Endothelial cell of umbilical vein (primary cell): ENCODE results near the gene EIF4A3. TPM values are rescaled to one million over a fixed set of nuclear protein-coding genes. Genes with fewer than 3 reads are reported as not detected.

ENCODE experiments used
- BruUV-seq: library from RNA; stranded (reverse); fragments of 400-500 nt; replicated peaks from 2 replicates; lab custom pipeline; 2021; lab: Mats Ljungman, UMichigan
- CTCF ChIA-PET: fragments of 300-600, 350-600 bp; sonication (Branson Sonifier 250); formaldehyde crosslinking; loops from one replicate; lab custom pipeline; 2021; ENCODE audit warnings: antibody characterized with exemption, inconsistent platforms; lab: Charles Lee
- POLR2A ChIA-PET: fragments of 300-600, 350-600 bp; sonication (Branson Sonifier 250); formaldehyde crosslinking; loops from one replicate; lab custom pipeline; 2021; ENCODE audit warnings: antibody characterized with exemption, inconsistent platforms; lab: Charles Lee
- DNase-seq: peaks from one replicate; pipeline ENCODE4 v3.0.0-alpha.2; 2011; ENCODE audit warnings: low read depth, low spot score
- FAIRE-seq: peaks from 2 replicates; lab custom pipeline; 2011; peaks lifted over from hg19 to GRCh38; lab: Jason Lieb, UNC
- H2AFZ ChIP-seq: 2 replicates; pipeline ENCODE4 v1.6.0; 2012; ENCODE audit warnings: low read depth, low read length, control low read depth, inconsistent platforms
- H3K27ac ChIP-seq: 2 replicates; pipeline ENCODE4 v1.5.1; 2011; ENCODE audit warnings: low read depth, mild to moderate bottlenecking, control low read depth, low read length, moderate library complexity; ENCODE audit not compliant: insufficient read depth
- H3K27me3 ChIP-seq, 2 experiments: 2 replicates each; pipeline versions ENCODE4 v1.6.0 to v1.6.1; 2011; ENCODE audit warnings: low read length in 2 of 2, mixed read lengths in 1 of 2; ENCODE audit not compliant: control insufficient read depth in 2 of 2, insufficient read depth in 2 of 2
- H3K36me3 ChIP-seq, 2 experiments: 2 replicates in 1 of 2; 3 replicates in 1 of 2; pipeline ENCODE4 v1.5.1; 2011; ENCODE audit warnings: low read length in 2 of 2, mild to moderate bottlenecking in 1 of 2, moderate library complexity in 1 of 2; ENCODE audit not compliant: control insufficient read depth in 2 of 2, insufficient read depth in 2 of 2; ENCODE audit errors: extremely low read depth in 1 of 2
- H3K4me1 ChIP-seq: 3 replicates; pipeline ENCODE4 v1.5.1; 2011; ENCODE audit warnings: mild to moderate bottlenecking, low read length; ENCODE audit not compliant: control insufficient read depth, insufficient read depth; ENCODE audit errors: extremely low read depth
- H3K4me2 ChIP-seq: 2 replicates; pipeline ENCODE4 v1.6.1; 2011; ENCODE audit warnings: low read length, control low read depth, mixed read lengths; ENCODE audit not compliant: insufficient read depth
- H3K4me3 ChIP-seq, 3 experiments: fragments of 200-600 bp in 1 of 3; sonication (generic), shearing (Covaris generic) in 1 of 3; replicated peaks in 1 of 3; 2 replicates each; pipeline ENCODE4 v1.5.1; 2011 to 2016; ENCODE audit warnings: control low read depth in 3 of 3, low read length in 3 of 3, mild to moderate bottlenecking in 2 of 3, inconsistent platforms in 1 of 3, low read depth in 1 of 3, moderate library complexity in 1 of 3; ENCODE audit not compliant: insufficient read depth in 1 of 3
- H3K79me2 ChIP-seq: 2 replicates; pipeline ENCODE4 v1.6.0; 2012; ENCODE audit warnings: low read length, inconsistent platforms; ENCODE audit not compliant: control insufficient read depth, insufficient read depth
- H3K9ac ChIP-seq: replicated peaks from 2 replicates; pipeline ENCODE3; 2011; ENCODE audit warnings: low read length, control low read depth; ENCODE audit not compliant: insufficient read depth; ENCODE audit errors: extremely low read depth
- H3K9me1 ChIP-seq: replicated peaks from 3 replicates; pipeline ENCODE4 v1.6.0; 2011; ENCODE audit warnings: mild to moderate bottlenecking, low read length; ENCODE audit not compliant: control insufficient read depth, insufficient read depth; ENCODE audit errors: extremely low read depth
- H3K9me3 ChIP-seq: replicated peaks from 2 replicates; pipeline ENCODE4 v1.5.1; 2012; ENCODE audit warnings: low read length, inconsistent platforms; ENCODE audit not compliant: control insufficient read depth, insufficient read depth
- H4K20me1 ChIP-seq: replicated peaks from 2 replicates; pipeline ENCODE3; 2011; ENCODE audit warnings: mild to moderate bottlenecking, low read length; ENCODE audit not compliant: control insufficient read depth, insufficient read depth; ENCODE audit errors: extremely low read depth
- CTCF ChIP-seq, 2 donors: IDR thresholded peaks; 1 replicate in 1 of 2; 2 replicates in 1 of 2; pipeline ENCODE4 v1.5.1; 2011; ENCODE audit warnings: low read length in 2 of 2, mild to moderate bottlenecking in 2 of 2, moderate library complexity in 2 of 2, control low read depth in 1 of 2, inconsistent platforms in 1 of 2, low read depth in 1 of 2; ENCODE audit not compliant: insufficient read depth in 1 of 2; ENCODE audit errors: extremely low read depth in 1 of 2
- FOS ChIP-seq: IDR thresholded peaks from 2 replicates; pipeline ENCODE4 v1.6.1; 2011; ENCODE audit warnings: mild to moderate bottlenecking, low read length, moderate library complexity, borderline replicate concordance; ENCODE audit not compliant: insufficient read depth
- GATA2 ChIP-seq: IDR thresholded peaks from 2 replicates; pipeline ENCODE4 v1.7.0; 2011; ENCODE audit warnings: low read depth, mild to moderate bottlenecking, moderate library complexity, mixed read lengths, low read length; ENCODE audit not compliant: insufficient read length, insufficient read depth
- JUN ChIP-seq: IDR thresholded peaks from 2 replicates; pipeline ENCODE4 v1.6.1; 2011; ENCODE audit warnings: borderline replicate concordance, low read depth; ENCODE audit not compliant: insufficient read length, insufficient read depth
- MYC ChIP-seq: IDR thresholded peaks from one replicate; pipeline ENCODE4 v1.6.1; 2011; ENCODE audit warnings: mild to moderate bottlenecking, low read depth, low read length
- POLR2A ChIP-seq: IDR thresholded peaks from 2 replicates; pipeline ENCODE4 v1.6.1; 2012; ENCODE audit warnings: low read depth, mild to moderate bottlenecking, control low read depth, low read length
- POLR2AphosphoS5 ChIP-seq: IDR thresholded peaks from 2 replicates; pipeline ENCODE4 v1.6.1; 2012; ENCODE audit warnings: low read depth, mild to moderate bottlenecking, control low read depth, low read length, moderate library complexity; ENCODE audit not compliant: insufficient read depth
- dilution Hi-C: fragments of 300-500 bp; cut with MboI; formaldehyde crosslinking; loops from one replicate; pipeline ENCODE4 v1.15.0; 2019; ENCODE audit warnings: low sequenced_read_pairs; ENCODE audit not compliant: extremely low pct_ligation_motif_present
- intact Hi-C: fragments of 100-400 bp; cut with micrococcal nuclease; formaldehyde crosslinking; loops from one replicate; pipeline ENCODE4 v1.10.0; 2022
- polyA plus RNA-seq, 4 experiments: library from polyadenylated mRNA; depleted of rRNA in 3 of 4; stranded (reverse) in 3 of 4; unstranded in 1 of 4; fragments of >200 nt; gene quantifications; 2 replicates each; pipeline versions ENCODE4 v1.2.1 to v1.2.3, GENCODE V29; 2011 to 2012; ENCODE audit warnings: missing spikeins in 1 of 4
- total RNA-seq: library from RNA; stranded (reverse); gene quantifications from 2 replicates; pipeline ENCODE4 v1.2.3, GENCODE V29; 2021

The EIF4A3 gene
- total and polyA plus RNA-seq, 2 donors (not counting 3 experiments of a cell fraction or from before 2014, with no cell fraction given) = 90.4 to 94.5 TPM

GRCh38 chr17:80112471-80113032, 34.4 kb downstream of the EIF4A3 start:
- dilution Hi-C loops = no loop called here
- POLR2A ChIA-PET = no interaction called here

More at GRCh38 chr17:80112471-80113032, 34.4 kb downstream of the EIF4A3 start:
- FAIRE-seq = no peak
- intact Hi-C loops = no loop called here
- no peak overlapping the region for H3K4me2 ChIP-seq
- no peak overlapping the region for H3K4me3 ChIP-seq
- no peak for TF ChIP-seq FOS
- TF ChIP-seq GATA2 = no peak
- no peak for TF ChIP-seq POLR2A
- no peak for TF ChIP-seq MYC
- no peak for TF ChIP-seq POLR2AphosphoS5
- TF ChIP-seq JUN = no peak
- no peak for TF ChIP-seq CTCF (IDR thresholded peaks at IDR 0.05; ENCODE audit: extremely low read depth in 1 of 2, insufficient read depth in 1 of 2, low read depth in 1 of 2, low read length in 2 of 2)
- BruUV-seq = no TSS peak
- H3K9ac ChIP-seq = no peak overlapping the region
- no peaks in the 10 kb centered on the region for H3K27me3 ChIP-seq
- no peak overlapping the region for H3K27ac ChIP-seq
- no peaks in the 10 kb centered on the region for H3K9me1 ChIP-seq
- H4K20me1 ChIP-seq = no peaks in the 10 kb centered on the region
- H2AFZ ChIP-seq = no peak overlapping the region
- DNase-seq = no peak
- no peaks in the 10 kb centered on the region for H3K4me1 ChIP-seq
- CTCF ChIA-PET = interaction anchor here (0.9 to 2.6 kb wide), 2 partner anchors 11 to 13 kb away, joined by 3 to 15 read pairs; partner anchors contain the start of gene GAA
- no peaks in the 10 kb centered on the region for H3K36me3 ChIP-seq
- no peaks in the 10 kb centered on the region for H3K79me2 ChIP-seq
- H3K9me3 ChIP-seq = no peaks in the 10 kb centered on the region
